ENCODE measurements around the gene SH3BP1. TPM values are rescaled to one million over a fixed set of nuclear protein-coding genes. Genes with fewer than 3 reads are reported as not detected.
A peak's percentile ranks its signal among the peaks of the same experiment; 100 is the strongest.

Gene SH3BP1
- total and polyA plus RNA-seq, 2 of the 8 experiments (the other 6 are each of a cell fraction or from before 2014, with no cell fraction given), result 23.9 to 40.3 TPM

DNA sequence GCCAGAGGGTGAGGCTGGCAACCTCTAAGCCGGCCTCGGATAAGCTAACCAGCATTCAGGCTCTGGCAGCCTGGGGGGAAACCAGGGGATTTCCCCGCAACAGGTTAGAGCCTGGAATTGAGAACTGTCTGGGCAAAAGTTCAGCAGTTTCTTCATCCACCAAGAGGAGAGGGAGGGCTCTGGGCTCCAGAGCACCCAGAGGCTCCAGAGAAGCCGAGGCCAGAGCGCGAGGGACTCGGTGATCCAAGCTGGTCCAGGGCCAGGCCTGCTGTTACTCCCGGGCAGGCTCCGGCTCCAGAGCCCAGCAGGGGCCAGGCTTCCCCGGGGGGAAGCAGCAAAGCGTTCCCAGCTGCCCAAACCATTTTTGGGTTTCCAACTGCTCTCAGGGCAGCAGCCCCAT lies 13.3 kb upstream of the SH3BP1 start:
- Histone ChIP-seq H3K27ac (ENCODE audit: low read depth, low read length) (no peak overlapping the region), H3K56ac (replicated peaks; ENCODE audit: insufficient read length, low read depth, low read length) (no peak overlapping the region), H2BK5ac (ENCODE audit: low read depth, low read length) (no peak overlapping the region), H3K27me3 (replicated peaks in 1 of 4; ENCODE audit: control insufficient read depth in 3 of 4, extremely low read depth in 1 of 4, insufficient read depth in 3 of 4, low read length in 3 of 4) (no peaks in the 10 kb centered on the region), H2BK120ac (replicated peaks; ENCODE audit: low read depth, low read length) (no peak overlapping the region), H2BK15ac (ENCODE audit: low read length) (no peak overlapping the region), H3K14ac (ENCODE audit: insufficient read length) (no peak overlapping the region), H3K9ac (replicated peaks in 1 of 4; ENCODE audit: extremely low read depth in 1 of 4, low read depth in 3 of 4, low read length in 3 of 4) (no peak overlapping the region), H3K9me3 (ENCODE audit: insufficient read depth in 2 of 2, low read depth in 1 of 2, low read length in 1 of 2) (no peaks in the 10 kb centered on the region), H3K4ac (replicated peaks; ENCODE audit: insufficient read length, low read depth, low read length) (no peak overlapping the region), H2AK5ac (ENCODE audit: low read depth, low read length) (no peak overlapping the region), H3K79me1 (ENCODE audit: low read depth, low read length) (0 out of 2 replicates have a peak, but pooled peaks cover 2% of the 10 kb centered on the region), H3K4me3 (ENCODE audit: extremely low read depth in 1 of 4, insufficient read depth in 2 of 4, low read depth in 3 of 4, low read length in 4 of 4) (no peak overlapping the region), H3K4me1 (replicated peaks in 1 of 4; ENCODE audit: control insufficient read depth in 3 of 4, insufficient read depth in 4 of 4, low read length in 3 of 4) (peaks cover 0 to 3% (median 0%) of the 10 kb centered on the region in 4 experiments; a peak in 3 of 7 replicates), H4K20me1 (replicated peaks in 1 of 2; ENCODE audit: control insufficient read depth in 1 of 2, insufficient read depth in 2 of 2, low read length in 2 of 2) (peaks cover 0 to 2% of the 10 kb centered on the region in 2 experiments), H4K5ac (ENCODE audit: insufficient read length, low read depth, low read length) (no peak overlapping the region), H3K79me2 (ENCODE audit: control insufficient read depth in 1 of 2, insufficient read depth in 2 of 2, low read length in 2 of 2) (no peaks in the 10 kb centered on the region), H3K18ac (ENCODE audit: extremely low read depth, low read length) (no peak overlapping the region), H4K91ac (replicated peaks; ENCODE audit: insufficient read length, low read length) (no peak overlapping the region), H2AFZ (ENCODE audit: low read length) (no peak overlapping the region), H4K8ac (ENCODE audit: extremely low read depth, insufficient read depth, low read length) (peak overlapping the region; percentile 14; the same call in 1 of the 2 replicates), H2BK20ac (ENCODE audit: low read length) (no peak overlapping the region), H3K23ac (ENCODE audit: insufficient read length) (no peak overlapping the region), H3K23me2 (ENCODE audit: low read depth, low read length) (no peaks in the 10 kb centered on the region), H3K36me3 (ENCODE audit: control insufficient read depth in 2 of 4, insufficient read depth in 4 of 4, low read length in 3 of 4) (peaks cover 2 to 8% (median 2%) of the 10 kb centered on the region in 4 experiments; a peak in 4 of 8 replicates), H2BK12ac (ENCODE audit: low read depth, low read length) (no peak overlapping the region), H3K4me2 (ENCODE audit: insufficient read depth in 1 of 2, low read depth in 2 of 2, low read length in 2 of 2) (no peak overlapping the region)
- FAIRE-seq (no peak), DNase-seq (ENCODE audit: low read depth in 1 of 2, low spot score in 2 of 2) (no peak)
- ChIA-PET CTCF (ENCODE audit: partially characterized antibody) (interaction anchor here (2.0 to 11.1 kb wide), 6 partner anchors 8 to 32 kb away, joined by 8 to 140 read pairs (median 11); partner anchors contain the start of genes PDXP and SH3BP1), POLR2A (ENCODE audit: partially characterized antibody) (interaction anchor here (1.1 to 7.6 kb wide), 9 partner anchors 8 to 123 kb away, joined by 3 to 63 read pairs (median 5); partner anchors contain the start of gene GGA1)
- 93% methylated on average over 11 of the region's 11 CpGs; no CpG with 5 or more reads in 1 of the 2 experiments for WGBS, 2 experiments (ENCODE audit: extremely low coverage in 1 of 2, insufficient coverage in 1 of 2, insufficient read length in 1 of 2, insufficient replicate concordance in 2 of 2, low coverage in 1 of 2, low lambda C conversion rate in 2 of 2, missing lambda C conversion rate in 1 of 2)
- TF ChIP-seq CHD2 (IDR thresholded peaks at IDR 0.05; ENCODE audit: low read length) (no peak), RFX5 (IDR thresholded peaks at IDR 0.05; ENCODE audit: borderline replicate concordance, low read depth, low read length) (no peak), SP1 (IDR thresholded peaks at IDR 0.05; ENCODE audit: low read depth, low read length) (no peak), CEBPB (IDR thresholded peaks at IDR 0.05; ENCODE audit: low read depth, low read length) (no peak), ASH2L (IDR thresholded peaks at IDR 0.05; ENCODE audit: low read length) (no peak), GTF2F1 (IDR thresholded peaks at IDR 0.05; ENCODE audit: borderline replicate concordance, low read depth, low read length) (no peak), YY1 (IDR thresholded peaks at IDR 0.05; ENCODE audit: low read depth, low read length) (no peak), EP300 (IDR thresholded peaks at IDR 0.05; ENCODE audit: borderline replicate concordance in 1 of 2, low read depth in 2 of 2, low read length in 2 of 2) (no peak), EGR1 (IDR thresholded peaks at IDR 0.05; ENCODE audit: borderline replicate concordance, low read depth, low read length) (no peak), SIX5 (IDR thresholded peaks at IDR 0.05; ENCODE audit: low read depth, low read length) (no peak)
- TF ChIP-seq, protein P1, sequence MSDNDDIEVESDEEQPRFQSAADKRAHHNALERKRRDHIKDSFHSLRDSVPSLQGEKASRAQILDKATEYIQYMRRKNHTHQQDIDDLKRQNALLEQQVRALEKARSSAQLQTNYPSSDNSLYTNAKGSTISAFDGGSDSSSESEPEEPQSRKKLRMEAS (IDR thresholded peaks at IDR 0.05), result no peak

Data from H1 (cell line).